GM12872 (cell line): Measurements from ENCODE around the gene TMEM181.

Experiments used
- CTCF ChIP-seq: IDR thresholded peaks from 3 replicates; pipeline ENCODE4 v1.5.1; 2011; ENCODE audit warnings: low read depth, mild to moderate bottlenecking, low read length, moderate library complexity; ENCODE audit not compliant: insufficient read depth

TMEM181 gene

GRCh38 chr6:158539881-158540280 is 20.0 kb upstream of the TMEM181 start:
- TF ChIP-seq CTCF = no peak

DNA sequence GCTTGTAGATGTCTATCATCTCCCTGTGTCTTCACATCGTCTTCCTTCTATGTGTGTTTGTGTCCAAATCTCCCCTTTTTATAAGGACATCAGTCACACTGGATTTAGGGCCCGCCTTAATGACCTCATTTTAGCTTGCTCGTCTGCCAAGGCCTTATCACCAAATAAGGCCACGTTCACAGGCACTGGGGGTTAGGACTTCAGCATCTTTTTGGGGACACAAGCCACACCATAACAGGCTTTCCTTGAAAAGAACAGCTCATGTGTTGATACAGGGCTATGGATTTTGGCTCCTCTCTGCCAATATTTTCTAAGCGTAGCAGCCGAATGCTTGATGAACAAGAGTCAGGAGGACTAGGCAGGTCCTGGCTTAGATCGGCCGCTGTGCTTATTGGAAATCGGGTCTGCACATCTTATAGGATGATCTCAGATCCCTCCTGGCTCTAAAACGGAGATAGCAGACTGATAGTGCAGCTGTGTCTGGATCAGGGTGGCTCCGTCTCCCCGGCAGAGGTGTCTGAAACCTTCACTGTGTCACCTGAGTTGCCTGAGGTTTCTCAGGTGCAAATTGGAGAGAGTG is 16.2 kb upstream of the TMEM181 start:
- TF ChIP-seq CTCF = no peak

- no peak for TF ChIP-seq CTCF
These were observed 15.5 kb upstream of the TMEM181 start for GRCh38 chr6:158544428-158544827.

GRCh38 chr6:158545043-158545966 is 14.6 kb upstream of the TMEM181 start:
- TF ChIP-seq CTCF = no peak

GRCh38 chr6:158548418-158549161 is 11.3 kb upstream of the TMEM181 start:
- no peak for TF ChIP-seq CTCF

DNA sequence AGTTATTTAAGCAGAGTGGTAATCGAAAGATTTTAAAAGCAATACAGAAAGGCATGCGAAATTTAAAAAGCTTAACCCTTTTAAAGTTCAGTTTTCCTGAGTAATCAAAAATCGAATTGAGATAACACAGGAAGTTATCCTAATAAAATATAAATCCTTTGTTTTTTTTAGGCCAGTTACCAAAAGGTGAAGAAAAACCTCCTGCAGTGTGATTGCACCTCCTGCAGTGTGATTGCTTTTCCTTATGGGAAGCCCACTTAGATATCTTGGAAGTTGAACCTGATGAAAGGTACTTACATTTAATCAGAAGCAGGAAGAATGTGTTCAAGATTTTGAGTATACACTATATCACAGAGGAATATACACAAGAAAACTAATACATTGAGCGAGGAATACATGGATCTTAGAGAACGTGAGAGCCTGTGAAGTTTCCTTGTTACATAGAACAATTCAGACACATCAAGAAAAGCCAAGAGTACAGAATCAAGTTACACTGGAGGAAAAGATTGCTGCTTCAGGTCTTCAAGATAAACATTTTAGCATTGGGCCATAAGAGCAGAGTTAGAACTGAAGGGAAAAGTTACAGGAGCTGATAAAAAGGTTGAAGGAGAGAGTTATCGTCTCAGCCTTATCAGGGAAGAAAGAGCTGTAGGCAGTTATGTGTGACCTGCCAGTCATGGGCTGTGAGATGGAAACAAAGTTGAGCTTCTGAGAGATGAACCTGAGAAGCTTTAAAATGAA is 7.7 kb upstream of the TMEM181 start:
- no peak for TF ChIP-seq CTCF

- no peak for TF ChIP-seq CTCF
These were observed 7.1 kb upstream of the TMEM181 start for GRCh38 chr6:158552796-158553138.
